HG02981 (cell line): ENCODE data around the gene PLCH1.

Source experiments
- ATAC-seq: cut with Tn5 transposase; IDR thresholded peaks from one replicate; pipeline ENCODE4 v1.9.1; 2021; ENCODE audit warnings: mild to moderate bottlenecking, moderate library complexity; ENCODE audit not compliant: unreplicated experiment

Gene PLCH1, protein sequence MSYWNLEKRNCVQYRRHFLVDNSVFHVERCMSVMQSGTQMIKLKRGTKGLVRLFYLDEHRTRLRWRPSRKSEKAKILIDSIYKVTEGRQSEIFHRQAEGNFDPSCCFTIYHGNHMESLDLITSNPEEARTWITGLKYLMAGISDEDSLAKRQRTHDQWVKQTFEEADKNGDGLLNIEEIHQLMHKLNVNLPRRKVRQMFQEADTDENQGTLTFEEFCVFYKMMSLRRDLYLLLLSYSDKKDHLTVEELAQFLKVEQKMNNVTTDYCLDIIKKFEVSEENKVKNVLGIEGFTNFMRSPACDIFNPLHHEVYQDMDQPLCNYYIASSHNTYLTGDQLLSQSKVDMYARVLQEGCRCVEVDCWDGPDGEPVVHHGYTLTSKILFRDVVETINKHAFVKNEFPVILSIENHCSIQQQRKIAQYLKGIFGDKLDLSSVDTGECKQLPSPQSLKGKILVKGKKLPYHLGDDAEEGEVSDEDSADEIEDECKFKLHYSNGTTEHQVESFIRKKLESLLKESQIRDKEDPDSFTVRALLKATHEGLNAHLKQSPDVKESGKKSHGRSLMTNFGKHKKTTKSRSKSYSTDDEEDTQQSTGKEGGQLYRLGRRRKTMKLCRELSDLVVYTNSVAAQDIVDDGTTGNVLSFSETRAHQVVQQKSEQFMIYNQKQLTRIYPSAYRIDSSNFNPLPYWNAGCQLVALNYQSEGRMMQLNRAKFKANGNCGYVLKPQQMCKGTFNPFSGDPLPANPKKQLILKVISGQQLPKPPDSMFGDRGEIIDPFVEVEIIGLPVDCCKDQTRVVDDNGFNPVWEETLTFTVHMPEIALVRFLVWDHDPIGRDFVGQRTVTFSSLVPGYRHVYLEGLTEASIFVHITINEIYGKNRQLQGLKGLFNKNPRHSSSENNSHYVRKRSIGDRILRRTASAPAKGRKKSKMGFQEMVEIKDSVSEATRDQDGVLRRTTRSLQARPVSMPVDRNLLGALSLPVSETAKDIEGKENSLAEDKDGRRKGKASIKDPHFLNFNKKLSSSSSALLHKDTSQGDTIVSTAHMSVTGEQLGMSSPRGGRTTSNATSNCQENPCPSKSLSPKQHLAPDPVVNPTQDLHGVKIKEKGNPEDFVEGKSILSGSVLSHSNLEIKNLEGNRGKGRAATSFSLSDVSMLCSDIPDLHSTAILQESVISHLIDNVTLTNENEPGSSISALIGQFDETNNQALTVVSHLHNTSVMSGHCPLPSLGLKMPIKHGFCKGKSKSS (N-terminal part only)

DNA sequence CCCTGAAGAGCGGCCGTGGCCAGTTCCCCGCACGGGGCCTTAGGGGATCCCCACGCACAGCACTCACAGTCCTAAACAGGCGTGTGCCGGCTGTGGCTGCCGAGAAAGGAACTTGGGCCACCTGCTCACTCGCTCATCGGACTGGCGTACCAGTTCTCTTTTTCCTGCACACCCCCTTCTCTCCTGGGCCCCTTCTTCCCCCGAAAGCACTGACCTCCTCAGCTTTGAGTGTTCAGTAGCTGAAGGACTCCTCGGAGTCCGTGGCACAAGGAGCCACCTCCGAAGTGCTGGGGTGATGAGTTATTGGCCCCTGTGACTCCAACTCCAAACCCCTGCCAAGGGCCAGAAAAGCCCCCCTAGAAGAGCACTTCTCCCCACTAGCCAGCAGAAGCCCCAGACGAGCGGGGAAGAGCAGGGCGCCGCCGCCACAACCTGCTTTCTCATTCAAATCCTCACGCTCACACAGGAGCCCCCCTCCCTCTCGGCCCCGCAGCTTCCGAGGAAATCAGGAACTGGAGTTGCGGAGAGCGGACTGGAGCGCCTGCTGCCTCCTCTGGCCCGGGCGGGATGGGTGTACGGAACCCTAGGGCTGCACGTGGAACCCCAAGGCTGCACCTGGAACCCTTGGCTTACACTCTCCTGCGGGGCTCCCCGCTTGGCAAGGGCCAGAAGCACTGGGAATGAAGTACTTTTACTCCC, at the start of gene PLCH1:
Gene PLCH1, minus strand, starts transcription at position 446 of the 699 bp plus-strand sequence. CDS start 40,847 bp downstream, outside the sequence.
- ATAC-seq: peak; percentile 57

DNA sequence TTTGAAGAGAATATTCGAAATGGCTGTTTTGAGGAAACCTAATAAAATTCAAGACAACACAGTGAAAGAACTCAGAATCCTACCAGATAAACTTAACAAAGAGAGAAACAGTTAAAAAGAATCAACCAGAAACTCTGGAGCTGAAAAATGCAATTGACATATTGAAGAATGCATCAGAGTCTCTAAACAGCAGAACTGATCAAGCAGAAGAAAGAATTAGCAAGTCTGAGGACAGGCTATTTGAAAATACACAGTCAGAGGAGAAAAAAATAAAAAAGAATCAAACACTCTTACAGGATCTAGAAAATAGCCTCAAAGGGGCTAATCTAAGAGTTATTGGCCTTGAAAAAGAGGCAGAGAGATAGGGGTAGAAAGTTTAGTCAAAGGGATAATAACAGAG, 47.7 kb upstream of the PLCH1 start:
- no peak for ATAC-seq

GRCh38 chr3:155791190-155791589, 46.3 kb upstream of the PLCH1 start:
- ATAC-seq: no peak

- no peak for ATAC-seq
Observed at GRCh38 chr3:155790272-155790925, 45.5 kb upstream of the PLCH1 start.

DNA sequence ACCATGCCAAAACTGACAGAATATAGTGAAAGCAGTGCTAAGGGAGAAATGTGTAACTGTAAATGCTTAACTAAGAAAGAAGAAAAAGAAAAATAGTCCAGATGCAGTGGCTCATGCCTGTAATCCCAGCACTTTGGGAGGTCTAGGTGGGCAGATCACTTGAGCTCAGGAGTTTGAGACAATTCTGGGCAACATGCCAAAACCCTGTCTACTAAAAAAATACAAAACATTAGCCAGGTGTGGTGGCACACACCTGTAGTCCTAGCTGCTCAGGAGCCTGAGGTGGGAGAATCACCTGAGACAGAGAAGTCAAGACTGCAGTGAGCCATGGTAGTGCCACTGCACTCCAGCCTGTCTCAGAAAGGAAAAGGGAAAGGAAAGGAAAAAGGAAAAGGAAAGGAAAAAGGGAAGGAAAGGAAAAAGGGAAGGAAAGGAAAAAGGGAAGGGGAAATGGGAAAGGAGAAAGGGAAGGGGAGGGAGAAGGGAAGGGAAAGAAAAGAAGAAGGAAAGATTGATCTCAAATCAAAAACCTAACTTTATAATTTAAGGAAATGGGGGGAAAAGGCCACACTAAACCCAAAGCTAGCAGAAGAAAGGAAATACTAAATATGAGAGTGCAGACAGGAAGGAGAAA, 40.9 kb upstream of the PLCH1 start:
- no peak for ATAC-seq

GRCh38 chr3:155782390-155782953, 37.6 kb upstream of the PLCH1 start:
- ATAC-seq: no peak

GRCh38 chr3:155780291-155780690, 35.4 kb upstream of the PLCH1 start:
- no peak for ATAC-seq

GRCh38 chr3:155778462-155778861, 33.6 kb upstream of the PLCH1 start:
- ATAC-seq: no peak

GRCh38 chr3:155772801-155773200, 27.9 kb upstream of the PLCH1 start:
- ATAC-seq: no peak

- no peak for ATAC-seq
Observed at GRCh38 chr3:155771126-155771525, 26.3 kb upstream of the PLCH1 start.

DNA sequence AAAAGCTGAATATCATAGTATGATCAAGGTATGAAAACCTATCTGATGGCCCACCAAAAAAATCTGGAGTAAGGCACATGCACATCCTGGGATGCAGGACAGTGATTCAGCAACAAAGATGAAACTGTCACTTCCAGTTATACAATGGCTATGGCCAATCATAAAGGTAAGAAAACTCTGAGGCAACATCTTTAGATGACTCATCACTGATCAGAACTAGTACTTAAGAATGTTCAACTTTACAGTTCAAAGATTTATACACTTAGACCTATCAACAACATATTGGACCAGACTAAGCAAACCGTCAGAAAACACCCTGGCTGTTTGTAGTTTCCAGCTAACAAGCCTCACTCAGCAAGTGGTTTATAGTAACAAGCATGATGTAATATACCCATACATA, 21.3 kb upstream of the PLCH1 start:
- no peak for ATAC-seq

DNA sequence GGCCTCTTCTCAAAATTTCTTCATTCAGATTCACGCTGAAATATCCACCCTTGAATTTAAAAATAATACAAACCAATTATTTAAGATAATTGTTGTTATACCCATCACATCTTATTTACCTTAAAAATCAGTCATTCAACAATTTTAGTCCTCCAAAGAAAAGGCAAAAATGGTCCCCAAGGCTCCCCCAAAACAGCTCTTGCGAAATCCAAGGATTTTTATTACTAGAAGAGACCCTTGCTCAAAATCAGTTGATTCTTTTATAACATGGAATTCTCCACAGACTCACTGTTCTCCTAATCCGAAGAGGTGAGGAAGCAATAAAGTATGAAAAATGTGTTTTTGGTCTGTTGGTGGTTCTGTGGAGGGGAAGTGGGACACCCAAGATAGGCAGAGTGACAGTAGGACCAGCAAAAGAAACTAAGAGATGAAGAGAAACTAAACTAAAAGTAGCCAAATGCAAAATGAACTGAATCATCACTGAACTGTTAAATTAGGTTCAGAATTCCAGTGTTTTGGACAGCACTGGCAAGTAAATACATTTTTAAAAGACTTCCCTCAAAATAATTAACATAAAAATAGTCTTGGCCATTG, 19.1 kb upstream of the PLCH1 start:
- ATAC-seq: no peak

GRCh38 chr3:155760653-155761052, 15.8 kb upstream of the PLCH1 start:
- no peak for ATAC-seq

DNA sequence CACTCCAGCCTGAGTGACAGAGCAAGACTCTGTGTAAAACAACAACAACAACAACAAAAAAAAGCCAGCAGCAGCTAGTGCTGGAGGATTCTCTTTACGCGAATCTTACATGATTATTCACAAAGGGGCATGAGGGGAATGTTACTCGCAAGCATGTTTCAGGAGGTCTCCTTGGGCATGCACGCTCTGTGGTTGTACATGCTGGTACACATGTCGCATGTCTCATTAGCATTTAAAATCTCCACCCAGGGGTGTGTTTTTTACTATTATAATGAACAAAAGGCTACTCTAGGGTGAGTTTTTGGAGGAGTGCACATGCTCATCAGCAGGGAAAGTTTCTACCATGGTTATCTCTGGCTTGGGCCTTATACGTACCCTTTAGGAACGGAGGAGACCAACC, 12.7 kb upstream of the PLCH1 start:
- ATAC-seq: no peak

- ATAC-seq: peak; percentile 67
Observed at GRCh38 chr3:155753038-155753639, 8.3 kb upstream of the PLCH1 start.

DNA sequence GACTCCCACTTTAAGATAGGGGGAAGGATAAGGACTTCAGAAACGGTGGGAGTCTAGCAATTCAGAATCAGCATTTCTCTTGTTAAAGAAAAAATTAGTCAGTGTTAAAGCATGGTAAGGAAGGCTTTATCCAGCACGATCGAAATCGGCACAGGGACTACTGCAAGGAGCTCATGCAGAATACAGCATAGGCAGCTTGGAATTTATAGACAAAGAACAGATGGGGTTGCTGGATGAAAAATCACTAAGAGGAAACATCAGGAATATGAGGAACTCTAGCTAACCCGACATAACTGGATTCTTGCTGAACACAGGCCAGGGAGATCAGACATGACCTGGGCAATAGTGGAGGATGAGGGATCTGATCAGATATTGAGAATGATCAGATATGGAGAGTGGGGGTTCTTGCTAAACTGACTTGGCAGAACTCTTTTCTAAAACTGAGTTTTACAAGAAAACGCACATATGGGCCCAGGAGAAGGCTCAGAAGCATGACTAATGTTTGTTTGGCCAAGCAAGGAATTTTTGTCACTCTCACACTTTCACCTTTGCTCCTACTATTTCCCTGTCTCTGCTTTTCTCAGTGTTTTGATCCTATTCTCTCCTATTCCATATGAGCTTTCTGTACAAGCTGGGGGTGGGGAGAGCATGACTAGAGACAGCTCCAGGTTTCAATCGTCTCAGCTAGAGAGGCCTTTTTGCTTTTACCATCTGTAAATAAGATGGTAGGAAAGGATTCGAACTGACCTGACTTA, 3.9 kb upstream of the PLCH1 start:
- no peak for ATAC-seq

DNA sequence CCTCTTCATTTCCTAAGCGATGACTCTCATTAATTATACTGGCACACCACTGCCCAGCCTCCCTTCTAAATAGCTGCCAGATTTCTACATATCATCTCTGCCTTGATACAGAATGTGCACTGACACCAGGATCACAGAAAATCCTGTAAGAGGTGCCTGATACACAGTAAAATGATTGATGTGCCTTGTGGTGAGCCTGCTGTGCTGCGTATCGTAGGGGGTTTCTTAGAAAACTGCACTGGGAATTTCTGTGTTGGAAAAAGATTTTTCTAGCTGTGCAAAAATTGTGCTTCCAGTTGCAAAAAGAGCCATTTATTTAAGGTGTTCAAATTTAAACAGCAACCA, 3.0 kb upstream of the PLCH1 start:
- no peak for ATAC-seq
